DND-41 (cell line): ENCODE results near the gene UGT1A6.

ENCODE experiments used
- ATAC-seq: fragments of 200-7000 bp; cut with Tn5 transposase; 3 replicates; pipeline ENCODE4 v1.9.1; 2021; ENCODE audit warnings: low read depth; ENCODE audit not compliant: insufficient read depth
- DNase-seq: peaks from one replicate; pipeline ENCODE4 v3.0.0-alpha.2; 2020
- H2AFZ ChIP-seq: 2 replicates; pipeline ENCODE4 v1.6.0; 2012; ENCODE audit warnings: low read depth, low read length
- H3K27ac ChIP-seq: 2 replicates; pipeline ENCODE4 v1.5.1; 2012; ENCODE audit warnings: low read length, inconsistent platforms
- H3K27me3 ChIP-seq: fragments of 200-600 bp; sonication (generic); 2 replicates; pipeline ENCODE4 v1.6.0; 2012; ENCODE audit warnings: low read length, mild to moderate bottlenecking, inconsistent platforms; ENCODE audit not compliant: insufficient read depth, poor library complexity
- H3K36me3 ChIP-seq: 2 replicates; pipeline ENCODE4 v1.5.1; 2012; ENCODE audit warnings: low read length, inconsistent platforms; ENCODE audit not compliant: insufficient read depth
- H3K4me1 ChIP-seq: 2 replicates; pipeline ENCODE4 v1.5.1; 2012; ENCODE audit warnings: mild to moderate bottlenecking, low read length; ENCODE audit not compliant: insufficient read depth
- H3K4me2 ChIP-seq: 2 replicates; pipeline ENCODE4 v1.6.0; 2012; ENCODE audit warnings: mild to moderate bottlenecking, moderate library complexity, low read length, inconsistent platforms; ENCODE audit not compliant: insufficient read depth
- H3K4me3 ChIP-seq, 2 experiments: fragments of 200-600 bp in 1 of 2; shearing (Covaris generic) in 1 of 2; 2 replicates each; pipeline ENCODE4 v1.5.1; 2012 to 2016; ENCODE audit warnings: inconsistent platforms in 2 of 2, low read length in 2 of 2, mild to moderate bottlenecking in 2 of 2, low read depth in 1 of 2, moderate library complexity in 1 of 2
- H3K79me2 ChIP-seq: 2 replicates; pipeline ENCODE4 v1.6.0; 2012; ENCODE audit warnings: low read length, inconsistent platforms; ENCODE audit not compliant: insufficient read depth
- H3K9ac ChIP-seq: 2 replicates; pipeline ENCODE4 v1.6.0; 2012; ENCODE audit warnings: low read depth, mild to moderate bottlenecking, inconsistent platforms, low read length, moderate library complexity
- H3K9me3 ChIP-seq: 2 replicates; pipeline ENCODE4 v1.5.1; 2012; ENCODE audit warnings: low read length, moderate library complexity, mild to moderate bottlenecking, inconsistent platforms; ENCODE audit not compliant: insufficient read depth, severe bottlenecking
- H4K20me1 ChIP-seq: 2 replicates; pipeline ENCODE4 v1.6.0; 2012; ENCODE audit warnings: low read length; ENCODE audit not compliant: insufficient read depth
- EZH2 ChIP-seq: IDR thresholded peaks from 3 replicates; pipeline ENCODE4 v1.6.1; 2012; ENCODE audit warnings: borderline replicate concordance, low read depth, mild to moderate bottlenecking, moderate library complexity, low read length, inconsistent platforms; ENCODE audit not compliant: severe bottlenecking
- TF ChIP-seq, protein P1 (sequence below): IDR thresholded peaks from 2 replicates; pipeline ENCODE4 v1.5.1; 2012; ENCODE audit warnings: borderline replicate concordance, low read length, moderate library complexity, mild to moderate bottlenecking; ENCODE audit not compliant: poor library complexity, severe bottlenecking; ENCODE audit errors: extremely low read depth

The UGT1A6 gene

DNA sequence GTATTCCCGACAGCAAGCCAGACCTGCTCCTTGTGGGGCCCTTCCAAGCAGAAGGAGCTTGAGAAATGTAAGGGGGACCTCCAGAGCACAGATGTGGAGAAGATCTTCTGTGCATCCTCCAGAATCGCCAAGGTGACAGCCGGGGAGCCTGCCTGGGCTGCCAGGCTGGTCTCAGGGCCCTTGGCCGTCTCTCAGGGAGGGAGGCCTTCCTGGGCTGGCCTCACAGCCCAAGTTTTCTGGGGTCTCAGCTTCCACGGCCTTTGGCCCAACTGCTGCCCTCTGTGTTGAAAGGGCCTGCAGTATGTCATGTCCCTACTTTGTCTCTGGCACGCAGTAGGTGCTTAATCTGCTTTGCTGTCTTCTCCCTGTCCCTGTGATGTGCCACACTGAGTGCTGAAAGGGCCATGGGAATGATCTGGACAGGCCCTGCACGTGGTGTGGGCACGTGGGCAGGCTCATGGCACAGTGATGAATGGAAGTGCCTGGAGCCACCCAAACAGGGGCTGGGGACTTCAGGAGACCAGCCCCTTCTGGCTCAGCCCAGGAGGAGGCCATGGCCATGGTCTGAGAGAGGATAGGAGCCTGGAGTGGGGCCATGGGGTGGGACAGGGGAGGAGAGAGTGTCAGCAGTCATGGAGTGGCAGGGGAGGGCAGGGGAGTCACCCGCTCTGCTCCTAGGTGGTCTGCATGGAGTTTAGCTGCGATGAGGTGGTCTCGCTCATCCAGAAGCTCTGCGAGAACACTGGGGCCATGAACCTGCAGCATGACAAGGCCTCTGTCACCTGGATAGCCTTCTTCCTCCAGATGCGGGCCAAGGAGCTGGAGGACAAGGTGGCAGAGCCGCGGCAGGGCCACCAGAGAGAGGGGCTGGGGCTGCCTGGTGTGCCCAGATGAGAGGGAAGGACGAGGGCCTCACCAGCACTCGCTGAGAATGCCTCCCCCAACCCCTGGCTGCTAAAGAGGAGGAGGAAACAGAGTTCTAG, 126.2 kb downstream of the UGT1A6 start:
- Histone ChIP-seq H3K36me3 (no peaks in the 10 kb centered on the region), H3K79me2 (no peaks in the 10 kb centered on the region), H4K20me1 (no peaks in the 10 kb centered on the region), H3K9me3 (no peaks in the 10 kb centered on the region), H3K4me3 (no peak overlapping the region), H3K4me1 (no peaks in the 10 kb centered on the region), H3K27me3 (peaks cover 5% of the 10 kb centered on the region), H3K27ac (no peak overlapping the region), H3K4me2 (no peak overlapping the region), H3K9ac (no peak overlapping the region), H2AFZ (no peak overlapping the region)
- ATAC-seq (no peak), DNase-seq (no peak)
- no peak for TF ChIP-seq EZH2
- TF ChIP-seq, protein P1, sequence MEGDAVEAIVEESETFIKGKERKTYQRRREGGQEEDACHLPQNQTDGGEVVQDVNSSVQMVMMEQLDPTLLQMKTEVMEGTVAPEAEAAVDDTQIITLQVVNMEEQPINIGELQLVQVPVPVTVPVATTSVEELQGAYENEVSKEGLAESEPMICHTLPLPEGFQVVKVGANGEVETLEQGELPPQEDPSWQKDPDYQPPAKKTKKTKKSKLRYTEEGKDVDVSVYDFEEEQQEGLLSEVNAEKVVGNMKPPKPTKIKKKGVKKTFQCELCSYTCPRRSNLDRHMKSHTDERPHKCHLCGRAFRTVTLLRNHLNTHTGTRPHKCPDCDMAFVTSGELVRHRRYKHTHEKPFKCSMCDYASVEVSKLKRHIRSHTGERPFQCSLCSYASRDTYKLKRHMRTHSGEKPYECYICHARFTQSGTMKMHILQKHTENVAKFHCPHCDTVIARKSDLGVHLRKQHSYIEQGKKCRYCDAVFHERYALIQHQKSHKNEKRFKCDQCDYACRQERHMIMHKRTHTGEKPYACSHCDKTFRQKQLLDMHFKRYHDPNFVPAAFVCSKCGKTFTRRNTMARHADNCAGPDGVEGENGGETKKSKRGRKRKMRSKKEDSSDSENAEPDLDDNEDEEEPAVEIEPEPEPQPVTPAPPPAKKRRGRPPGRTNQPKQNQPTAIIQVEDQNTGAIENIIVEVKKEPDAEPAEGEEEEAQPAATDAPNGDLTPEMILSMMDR = no peak

DNA sequence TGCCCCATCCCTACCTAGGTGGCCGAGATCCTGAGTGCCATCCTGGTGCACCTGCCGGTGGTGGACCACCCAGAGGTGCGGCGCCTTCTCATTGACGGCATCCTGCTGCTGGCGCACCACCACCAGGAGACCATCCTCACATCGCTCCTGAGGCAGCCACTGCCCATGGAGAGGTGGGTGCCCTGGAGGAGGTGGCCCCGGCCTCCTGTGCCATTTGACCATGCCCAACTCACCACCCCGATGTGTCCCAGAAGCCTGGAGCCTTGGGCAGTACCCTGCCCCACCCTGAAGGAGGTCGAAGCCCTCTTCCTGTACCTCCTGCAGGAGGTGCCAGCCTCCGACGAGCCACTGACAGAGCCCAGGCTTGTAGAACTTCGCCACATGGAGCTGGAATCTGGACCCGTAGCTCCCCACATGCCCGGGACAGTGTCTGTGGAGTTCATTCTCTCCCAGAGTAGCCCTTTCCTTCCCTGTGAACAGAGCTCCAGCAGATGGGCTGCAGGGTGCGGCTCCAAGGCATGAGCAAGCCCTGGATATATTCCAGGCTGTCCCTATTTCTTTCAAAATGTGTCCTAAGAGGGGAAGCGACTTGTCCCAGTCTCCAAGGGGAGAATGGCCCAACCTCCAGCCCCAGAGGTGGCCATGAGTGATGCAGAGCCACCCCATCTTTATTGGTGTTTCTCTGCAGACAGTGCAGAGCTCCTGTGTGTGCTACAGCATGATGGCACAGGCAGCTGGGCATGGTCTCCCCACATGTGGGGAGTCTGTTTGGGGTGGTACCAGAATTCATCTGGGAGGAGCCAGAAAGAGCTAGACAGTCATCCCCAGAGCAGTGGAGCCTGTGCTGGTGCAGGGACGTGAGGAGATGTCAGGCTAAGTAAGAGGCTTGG, 127.4 kb downstream of the UGT1A6 start:
- no peaks in the 10 kb centered on the region for H4K20me1 ChIP-seq
- no peak for TF ChIP-seq EZH2
- TF ChIP-seq, protein P1 = no peak
- ATAC-seq = no peak
- H2AFZ ChIP-seq = no peak overlapping the region
- H3K9me3 ChIP-seq = no peaks in the 10 kb centered on the region
- no peaks in the 10 kb centered on the region for H3K4me1 ChIP-seq
- no peak overlapping the region for H3K4me2 ChIP-seq
- no peak overlapping the region for H3K9ac ChIP-seq
- DNase-seq = no peak
- no peak overlapping the region for H3K27ac ChIP-seq
- no peaks in the 10 kb centered on the region for H3K79me2 ChIP-seq
- no peaks in the 10 kb centered on the region for H3K36me3 ChIP-seq
- no peak overlapping the region for H3K4me3 ChIP-seq
- no peaks in the 10 kb centered on the region for H3K27me3 ChIP-seq

DNA sequence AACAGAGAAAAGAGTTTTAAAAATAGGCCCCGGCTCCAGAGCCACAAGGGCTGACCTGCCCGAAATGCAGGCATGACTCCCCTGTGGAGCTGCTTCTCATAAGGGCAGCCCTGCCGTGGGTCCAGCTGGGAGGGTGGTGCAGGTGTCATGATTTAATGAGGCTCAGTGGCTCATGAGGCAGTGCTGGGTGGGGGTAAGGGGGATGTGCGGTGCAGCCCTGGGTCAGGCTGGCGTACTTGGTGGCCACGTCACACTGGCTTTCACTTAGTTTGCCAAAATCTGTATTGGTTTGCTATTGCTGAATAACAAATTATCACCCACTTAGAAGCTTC, 128.1 kb downstream of the UGT1A6 start:
- H3K27me3 ChIP-seq = no peaks in the 10 kb centered on the region
- H3K27ac ChIP-seq = no peak overlapping the region
- no peaks in the 10 kb centered on the region for H3K4me1 ChIP-seq
- no peaks in the 10 kb centered on the region for H3K36me3 ChIP-seq
- no peak for ATAC-seq
- TF ChIP-seq EZH2 = no peak
- TF ChIP-seq, protein P1 = no peak
- no peaks in the 10 kb centered on the region for H4K20me1 ChIP-seq
- H3K4me3 ChIP-seq = no peak overlapping the region
- H2AFZ ChIP-seq = no peak overlapping the region
- H3K79me2 ChIP-seq = no peaks in the 10 kb centered on the region
- H3K4me2 ChIP-seq = no peak overlapping the region
- DNase-seq = no peak
- no peaks in the 10 kb centered on the region for H3K9me3 ChIP-seq
- H3K9ac ChIP-seq = no peak overlapping the region
